Activated naive CD4-positive, alpha-beta T cell (primary cell): Measurements from ENCODE around the gene NPIPB6.

Experiments
- DNase-seq, 4 experiments: peaks; one replicate each; lab custom pipeline; 2025; lab: John Stamatoyannopoulos, UW

NPIPB6 gene

GRCh38 chr16:28298511-28298878, 64.8 kb downstream of the NPIPB6 start:
- DNase-seq, result no peak

DNA sequence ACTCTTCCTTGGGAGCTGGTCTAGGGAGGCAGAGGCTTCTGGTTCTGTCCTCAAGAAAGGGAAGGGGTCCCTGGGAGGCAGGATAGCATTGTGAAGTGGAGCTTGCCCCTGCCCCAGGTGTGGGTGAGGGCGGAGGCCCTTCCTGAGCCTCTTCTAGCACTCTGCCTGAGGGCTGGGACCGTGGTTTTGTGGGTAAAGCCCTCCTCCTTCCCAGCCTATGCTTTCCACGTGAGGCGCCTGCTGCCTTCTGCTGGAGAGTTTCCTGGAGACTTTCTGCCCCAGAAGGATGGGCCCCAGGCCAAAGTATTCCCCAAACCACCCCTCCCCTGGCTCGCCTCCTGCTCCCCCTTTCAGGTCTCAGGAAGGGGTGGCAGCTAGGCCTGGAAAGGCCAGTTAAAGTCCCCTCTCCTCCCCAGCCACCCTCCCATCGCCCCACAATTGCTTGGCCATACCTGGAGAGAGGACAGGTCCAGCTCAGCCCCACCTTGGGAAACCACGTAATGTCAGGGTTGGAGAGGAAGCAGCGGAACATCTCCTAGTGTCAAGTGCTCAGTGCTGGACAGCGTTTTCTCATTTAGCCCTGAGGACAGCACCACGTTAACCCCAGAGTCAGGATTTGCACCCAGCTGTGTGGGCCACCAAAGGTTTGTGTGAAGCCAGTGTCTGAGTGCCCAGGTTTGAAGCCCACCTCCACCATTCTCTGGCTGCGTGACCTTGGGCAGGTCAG, 65.4 kb downstream of the NPIPB6 start:
- DNase-seq, result no peak

GRCh38 chr16:28297308-28297707, 66.0 kb downstream of the NPIPB6 start:
- no peak for DNase-seq

GRCh38 chr16:28295276-28295675, 68.0 kb downstream of the NPIPB6 start:
- no peak for DNase-seq

DNA sequence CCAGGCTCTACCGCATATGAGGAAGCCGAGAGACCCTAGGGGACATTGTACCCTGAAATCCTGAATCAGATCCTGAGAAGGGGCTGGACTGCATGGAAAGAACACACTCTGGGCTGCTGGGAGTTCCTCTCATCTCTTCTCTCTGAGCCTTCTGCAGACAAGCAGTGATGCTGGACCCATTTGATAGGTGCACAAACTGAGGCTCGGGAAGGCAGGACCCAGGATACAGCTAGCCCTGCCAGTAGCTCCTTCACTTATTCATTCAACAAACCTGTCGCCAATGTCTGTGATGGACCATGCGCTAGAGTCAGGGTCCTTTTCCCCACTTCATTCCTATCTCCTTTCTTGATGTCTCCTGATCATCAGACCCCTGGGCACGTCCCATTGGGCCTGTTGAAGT, 69.1 kb downstream of the NPIPB6 start:
- no peak for DNase-seq

- no peak for DNase-seq
Measured at GRCh38 chr16:28293601-28293960, 69.7 kb downstream of the NPIPB6 start.

DNA sequence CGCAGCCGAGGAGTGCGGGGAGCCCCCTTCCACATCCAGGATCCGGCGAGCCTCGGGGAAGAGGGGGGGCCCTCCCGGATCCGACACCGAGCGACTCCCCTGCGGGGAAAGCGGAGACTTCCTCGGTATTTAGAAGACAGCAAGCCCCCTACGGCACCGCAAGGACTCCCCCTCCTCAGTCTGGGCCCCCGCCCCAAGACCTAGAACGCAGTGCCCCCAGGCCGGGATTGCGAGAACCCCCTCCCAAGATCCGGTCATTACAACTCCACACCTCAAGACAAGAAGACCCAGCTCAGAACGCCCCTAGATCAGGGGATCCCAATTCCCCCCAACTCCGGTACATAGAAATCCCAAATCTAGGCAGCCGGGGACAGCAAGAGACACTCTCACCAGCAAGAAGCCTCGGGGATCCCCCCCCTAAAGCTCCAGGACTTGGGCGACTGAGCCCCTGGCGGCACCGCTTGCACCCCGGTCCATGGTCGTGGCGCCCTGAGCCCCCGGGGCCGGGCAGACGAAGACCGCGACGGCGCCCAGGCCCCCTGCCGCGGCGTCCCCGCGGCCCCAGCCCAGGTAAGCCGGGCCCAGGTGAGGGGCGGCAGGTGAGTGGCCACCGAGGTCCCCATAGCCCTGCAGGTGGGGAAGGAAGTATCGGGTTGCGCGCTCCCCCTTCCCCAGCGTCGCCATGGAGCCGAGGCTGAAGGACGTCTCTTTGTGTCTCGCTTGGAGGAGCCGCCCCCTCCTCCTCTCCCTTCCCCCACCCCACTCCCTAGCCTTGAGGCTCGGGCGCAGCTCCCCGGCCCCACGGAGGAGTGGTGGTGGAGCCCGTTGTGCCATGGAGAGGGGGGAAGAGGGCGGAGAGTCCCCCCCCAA, 70.3 kb downstream of the NPIPB6 start:
- peak in 1 of 4 experiments; percentile 34 for DNase-seq
